Measurements from ENCODE around the gene DENND4B. TPM values are rescaled to one million over a fixed set of nuclear protein-coding genes. Genes with fewer than 3 reads are reported as not detected.
A peak's percentile ranks its signal among the peaks of the same experiment; 100 is the strongest.

The DENND4B gene
- total RNA-seq, 1 donor from 2014 or later, result 11.9 TPM

DNA sequence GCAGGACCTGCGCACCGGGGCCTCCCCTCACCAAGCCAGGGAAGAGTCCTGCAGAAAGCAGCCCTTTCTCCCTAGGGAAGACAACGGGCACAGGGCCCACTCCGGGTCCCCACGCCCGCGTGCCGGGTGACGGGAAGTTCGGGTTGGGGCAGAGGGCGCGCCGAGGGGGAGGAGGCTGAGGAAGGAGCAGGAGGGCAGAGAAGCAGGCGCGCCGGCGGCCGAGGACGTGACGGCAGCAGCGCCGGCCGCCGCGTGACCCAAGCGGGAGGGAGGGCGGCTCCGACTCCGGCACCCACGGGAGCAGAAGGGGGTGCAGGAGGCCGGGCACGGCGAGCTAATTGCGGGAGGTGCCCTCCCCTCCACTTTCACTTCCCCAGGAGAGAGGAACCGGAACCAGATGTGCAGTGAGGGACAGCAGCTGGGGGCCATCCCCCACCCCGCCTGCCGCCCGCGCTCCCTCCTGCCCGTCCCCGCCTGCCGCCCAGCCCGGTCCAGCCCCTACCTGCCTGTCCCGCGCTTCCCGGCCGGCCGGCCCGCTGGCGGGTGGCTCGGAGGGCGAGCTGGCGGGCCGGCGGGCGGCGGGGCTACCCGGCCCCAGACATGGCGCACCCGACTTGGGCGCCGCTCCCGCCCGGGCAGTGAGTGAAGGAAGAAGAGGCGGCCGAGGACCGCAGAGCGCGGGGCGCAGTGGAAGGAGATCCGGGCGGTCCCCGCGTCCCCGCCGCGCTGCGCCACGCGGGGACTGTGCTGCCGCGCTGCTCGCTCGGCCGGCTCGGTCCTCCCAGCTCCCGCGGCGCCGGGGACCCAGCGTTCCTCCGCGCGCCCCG lies 510 bp downstream of the DENND4B start:
- peak; percentile 66 for DNase-seq

DNA sequence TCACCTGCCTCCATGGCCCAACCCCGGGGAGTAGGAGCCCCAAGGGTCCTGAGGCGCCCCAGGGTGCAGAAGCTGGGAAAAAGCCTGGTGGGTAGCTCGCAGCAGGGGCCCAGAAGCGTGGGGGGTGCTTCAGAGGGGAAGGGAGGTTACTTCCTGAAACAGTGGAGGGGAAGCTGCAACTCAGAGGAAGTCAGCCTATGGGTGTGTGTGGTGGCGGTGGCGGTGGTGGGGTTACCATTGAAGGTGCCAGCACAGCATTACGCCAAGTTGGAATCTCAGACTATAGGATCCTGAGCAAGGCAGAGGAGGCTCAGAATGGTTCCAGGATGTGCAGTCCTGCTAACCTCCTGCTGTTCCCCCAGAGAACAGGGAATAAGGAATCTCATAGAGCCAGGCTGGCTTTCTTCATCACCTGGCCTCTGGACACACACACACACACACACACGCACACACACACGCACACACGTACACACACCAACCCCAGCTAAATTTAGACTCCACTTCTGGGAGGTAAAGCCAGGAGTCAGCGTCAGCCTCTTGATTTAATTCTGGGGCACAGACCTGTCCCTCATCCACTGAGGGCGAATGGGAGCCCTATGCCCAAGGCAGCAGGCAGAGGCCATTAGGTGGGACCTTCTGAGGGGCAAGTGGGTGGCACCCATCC lies 1.3 kb downstream of the DENND4B start:
- no peak for DNase-seq

DNA sequence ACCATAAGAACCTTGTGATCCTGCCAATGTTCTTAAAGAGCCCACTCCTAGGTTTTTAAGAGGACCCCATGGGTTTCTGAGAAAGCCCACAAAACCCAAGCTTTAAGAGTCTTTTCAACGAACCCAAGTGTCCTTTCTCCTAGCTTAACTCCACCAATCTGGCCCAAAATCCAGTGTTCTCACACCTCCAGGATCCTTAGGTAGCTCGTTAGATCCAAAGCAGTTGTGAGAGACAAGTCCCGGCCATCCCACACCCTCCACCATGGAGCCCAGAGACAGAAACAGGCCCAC lies 1.7 kb downstream of the DENND4B start:
- no peak for DNase-seq

DNA sequence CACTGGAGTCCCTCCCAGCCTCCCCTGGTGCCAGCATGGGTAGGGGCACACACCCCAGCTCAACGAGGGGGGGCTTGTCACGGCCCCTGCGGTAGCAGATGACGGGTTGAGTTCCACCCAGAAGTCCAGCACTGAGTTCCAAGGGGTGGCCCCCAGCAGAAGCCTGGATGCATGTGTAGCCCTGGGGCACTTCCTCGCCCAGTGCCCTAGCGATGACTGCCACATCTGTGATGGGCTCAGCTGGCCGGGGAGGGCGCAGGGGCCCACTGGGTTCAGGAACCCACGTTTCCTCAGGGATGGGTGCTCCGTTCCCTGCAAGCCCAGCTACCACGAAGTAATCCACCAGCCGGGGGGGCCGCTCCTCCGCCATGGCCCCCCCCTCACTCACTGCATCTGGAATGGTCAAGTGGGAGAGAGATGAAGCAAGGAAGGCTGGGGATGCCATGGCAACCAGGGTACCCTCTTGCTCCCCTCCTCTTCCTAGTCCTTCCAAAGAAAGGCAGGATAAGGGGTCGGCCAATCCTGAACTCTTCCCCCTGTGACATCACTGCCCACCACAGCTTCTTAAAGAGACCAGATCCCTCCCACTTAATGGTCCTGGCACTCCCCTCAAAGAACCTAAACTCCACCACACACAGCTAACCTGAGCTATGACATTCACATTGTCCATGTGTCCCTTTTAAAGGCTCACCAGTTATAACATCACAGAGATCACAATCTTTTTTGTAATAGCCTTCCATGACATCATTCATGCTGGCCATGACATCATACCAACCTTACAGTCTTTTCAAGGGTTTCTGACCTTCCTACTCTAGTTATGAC lies 2.3 kb downstream of the DENND4B start:
- DNase-seq, result no peak

- no peak for DNase-seq
Measured at GRCh38 chr1:153942766-153943549, 3.6 kb downstream of the DENND4B start.

DNA sequence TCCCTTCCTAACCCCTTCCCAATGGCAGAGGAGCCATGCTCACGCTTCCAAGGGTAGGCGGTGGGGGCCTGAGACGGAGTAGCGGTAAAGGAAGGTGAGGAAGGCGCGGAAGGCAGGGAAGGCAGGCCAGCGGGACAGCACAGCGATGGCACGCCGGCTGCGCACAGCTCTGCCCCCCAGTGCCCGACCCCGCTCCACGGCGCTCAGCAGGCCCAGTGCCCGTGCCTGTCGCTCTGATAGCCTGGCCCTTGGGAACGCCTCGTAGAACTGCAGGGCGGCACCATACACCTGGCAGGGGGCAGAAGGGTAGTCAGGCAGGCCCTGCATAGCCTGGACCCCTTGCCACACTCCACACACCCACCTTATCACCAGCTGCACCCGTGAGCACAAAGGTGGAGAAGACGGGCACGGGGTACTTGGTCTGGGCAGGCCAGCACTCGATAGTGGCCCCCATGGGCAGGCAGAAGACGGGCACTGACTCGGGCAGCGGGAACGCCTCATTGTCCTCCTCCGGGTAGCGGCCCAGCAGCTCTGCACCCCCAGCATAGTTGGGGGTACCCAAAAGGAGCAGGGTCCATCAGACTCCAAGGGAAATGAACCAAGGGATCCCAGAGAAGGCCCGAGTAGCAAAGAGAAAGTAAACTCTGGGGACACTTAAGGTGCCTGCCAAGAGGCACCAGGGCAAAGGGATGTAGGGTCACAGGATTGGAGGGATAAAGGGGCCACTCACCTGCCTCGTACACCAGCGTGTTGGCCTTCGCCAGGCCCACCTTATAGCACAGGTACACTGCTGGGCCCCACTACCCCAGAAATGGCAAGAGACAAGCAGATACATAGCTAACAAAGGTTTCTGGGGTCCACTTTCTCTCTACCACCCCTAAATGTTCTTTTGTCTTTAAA lies 4.4 kb downstream of the DENND4B start:
- no peak for DNase-seq

- DNase-seq, result no peak
Measured at GRCh38 chr1:153940756-153941155, 5.8 kb downstream of the DENND4B start.

DNA sequence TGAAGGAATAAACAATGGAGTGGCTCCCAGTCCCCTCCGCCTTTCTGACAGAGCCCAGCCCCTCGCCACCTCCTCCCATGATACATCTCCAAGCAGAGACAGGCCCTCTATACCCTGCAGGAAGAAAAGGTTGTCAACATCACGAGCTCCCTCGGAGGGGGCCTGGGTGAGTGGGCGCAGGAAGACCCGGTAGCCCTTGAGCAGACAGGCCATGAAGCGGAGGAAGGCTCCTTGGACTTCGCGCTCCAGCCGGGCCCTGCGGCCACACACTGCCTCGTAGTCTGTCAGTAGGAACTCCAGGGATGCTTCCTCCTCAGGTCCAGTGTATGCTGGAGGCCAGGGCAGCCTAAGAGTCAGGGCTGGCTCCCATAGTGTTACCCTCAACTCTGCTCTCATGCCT lies 7.0 kb downstream of the DENND4B start:
- DNase-seq, result no peak

- DNase-seq, result no peak
Measured at GRCh38 chr1:153938996-153939395, 7.5 kb downstream of the DENND4B start.

- no peak for DNase-seq
Measured at GRCh38 chr1:153937331-153937730, 9.2 kb downstream of the DENND4B start.

DNA sequence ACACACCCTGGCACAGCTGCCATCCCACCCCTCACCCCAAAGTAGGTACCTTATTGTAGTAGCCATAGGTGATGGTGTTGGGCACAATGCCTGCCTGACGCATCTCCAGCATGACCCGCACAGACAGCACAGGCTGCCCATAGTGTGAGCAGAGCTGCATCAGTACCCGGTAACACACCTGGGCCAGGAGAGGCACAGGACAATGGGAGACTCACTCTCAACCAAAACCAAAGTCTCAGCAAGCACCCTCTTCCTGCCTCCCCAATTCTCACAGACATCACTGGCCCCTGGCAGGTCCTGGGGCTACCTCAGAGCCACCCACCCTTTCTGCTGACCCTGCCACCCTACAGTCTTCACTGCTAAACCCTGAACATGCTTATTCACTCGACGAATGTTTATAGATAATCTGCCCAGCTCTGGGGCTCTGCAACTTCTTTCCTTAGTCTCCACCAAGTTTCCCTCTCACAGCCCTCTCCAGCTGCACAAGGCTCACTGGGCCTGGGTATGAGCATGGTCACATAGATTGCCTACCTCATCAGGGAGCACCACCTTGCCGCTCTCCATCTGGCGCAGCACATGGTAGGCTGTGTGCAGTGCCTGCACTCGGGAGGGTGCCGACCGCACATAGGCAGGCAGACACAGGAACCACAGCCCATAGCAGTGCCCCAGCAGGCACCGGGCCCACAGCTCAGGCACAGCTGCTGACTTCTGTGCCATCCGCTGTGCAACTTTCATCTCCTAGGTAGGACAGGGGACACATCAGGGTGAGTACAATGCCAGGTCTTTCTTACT lies 10.3 kb downstream of the DENND4B start:
- DNase-seq, result no peak

DNA sequence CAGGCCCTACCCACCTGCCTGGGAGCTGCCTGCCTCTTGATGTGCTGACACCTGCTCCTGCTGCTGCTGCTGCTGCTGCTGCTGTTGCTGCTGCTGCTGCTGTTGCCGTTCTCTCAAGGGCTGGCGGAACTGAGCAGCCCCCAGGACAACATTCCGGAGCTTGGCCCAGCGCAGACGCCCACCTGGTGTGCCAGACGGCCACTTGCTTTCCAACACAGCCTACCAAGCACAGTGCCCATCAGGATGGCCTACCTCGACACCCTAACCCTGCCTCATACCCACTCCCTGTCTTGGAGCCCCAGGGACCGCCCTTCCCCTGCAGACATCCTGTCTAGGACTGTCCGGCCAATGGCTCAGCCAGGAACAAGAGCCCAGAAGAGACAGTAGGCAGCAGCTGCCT lies 11.8 kb downstream of the DENND4B start:
- no peak for DNase-seq

DNA sequence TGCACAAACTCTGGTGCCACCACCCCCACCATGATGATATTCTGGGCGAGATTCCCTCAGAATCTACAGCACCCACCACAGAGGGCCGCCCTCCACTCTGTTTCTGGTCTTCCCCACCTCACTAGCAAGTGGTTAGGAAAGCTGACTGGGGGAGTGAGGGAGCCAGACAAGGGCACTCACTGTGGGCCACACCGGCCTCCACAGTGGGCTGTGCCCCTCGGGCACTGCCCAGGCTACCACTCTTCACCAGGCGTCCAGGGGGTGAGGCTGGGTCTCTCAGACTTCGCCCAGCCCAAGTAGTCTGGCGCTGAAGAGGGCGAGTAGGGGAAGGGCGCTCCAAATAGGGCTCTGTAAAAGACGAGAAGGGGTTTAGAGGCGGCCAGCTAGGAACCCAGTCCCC lies 12.6 kb downstream of the DENND4B start:
- DNase-seq, result no peak

GRCh38 chr1:153933430-153933829 lies 13.1 kb downstream of the DENND4B start:
- DNase-seq, result no peak

DNA sequence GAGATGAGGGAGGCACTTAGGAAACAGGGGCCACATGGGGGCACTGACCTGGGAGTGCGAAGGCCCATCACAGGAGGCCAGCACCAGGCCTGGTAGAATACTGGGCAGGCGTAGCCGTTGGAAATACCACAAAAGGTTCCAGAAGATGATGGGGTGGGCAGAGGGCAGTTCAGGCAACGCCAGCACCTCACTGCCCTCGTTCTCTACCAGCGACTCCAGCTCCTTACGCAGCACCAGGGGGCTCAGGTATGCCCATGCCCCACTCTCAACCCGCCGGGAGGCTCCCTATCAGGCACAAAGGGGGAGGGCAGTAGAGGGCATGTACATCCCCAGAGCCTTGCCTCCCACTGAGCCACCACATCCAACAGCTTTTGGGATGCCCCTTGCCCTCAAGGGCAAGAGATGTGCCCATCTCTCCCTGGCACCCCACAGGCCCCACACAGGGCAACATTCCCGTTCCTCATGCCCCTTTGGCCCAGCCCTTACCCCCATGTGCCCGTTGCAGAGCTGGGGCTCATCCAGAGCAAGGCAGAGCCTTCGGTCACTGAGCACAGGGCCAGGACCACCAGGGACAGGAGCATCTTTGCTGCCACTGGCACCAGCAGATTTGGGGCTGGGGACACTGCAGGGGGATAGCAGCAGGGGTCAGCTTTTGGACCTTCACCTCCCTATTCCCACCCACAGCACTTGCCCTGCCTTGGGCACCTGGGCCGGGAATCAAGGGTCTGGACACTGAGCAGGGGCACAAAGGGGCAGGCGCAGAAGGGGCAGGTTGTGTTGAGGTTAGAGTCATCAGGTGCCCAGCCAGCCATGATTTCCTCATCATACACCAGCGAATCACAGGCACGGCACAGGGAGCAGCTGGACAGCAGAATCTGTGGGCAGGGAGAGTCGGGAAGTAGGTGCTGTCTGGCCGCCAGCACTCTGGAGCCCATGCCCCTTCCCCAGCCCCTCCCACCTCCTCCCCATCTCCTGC lies 14.1 kb downstream of the DENND4B start:
- DNase-seq, result no peak

DNA sequence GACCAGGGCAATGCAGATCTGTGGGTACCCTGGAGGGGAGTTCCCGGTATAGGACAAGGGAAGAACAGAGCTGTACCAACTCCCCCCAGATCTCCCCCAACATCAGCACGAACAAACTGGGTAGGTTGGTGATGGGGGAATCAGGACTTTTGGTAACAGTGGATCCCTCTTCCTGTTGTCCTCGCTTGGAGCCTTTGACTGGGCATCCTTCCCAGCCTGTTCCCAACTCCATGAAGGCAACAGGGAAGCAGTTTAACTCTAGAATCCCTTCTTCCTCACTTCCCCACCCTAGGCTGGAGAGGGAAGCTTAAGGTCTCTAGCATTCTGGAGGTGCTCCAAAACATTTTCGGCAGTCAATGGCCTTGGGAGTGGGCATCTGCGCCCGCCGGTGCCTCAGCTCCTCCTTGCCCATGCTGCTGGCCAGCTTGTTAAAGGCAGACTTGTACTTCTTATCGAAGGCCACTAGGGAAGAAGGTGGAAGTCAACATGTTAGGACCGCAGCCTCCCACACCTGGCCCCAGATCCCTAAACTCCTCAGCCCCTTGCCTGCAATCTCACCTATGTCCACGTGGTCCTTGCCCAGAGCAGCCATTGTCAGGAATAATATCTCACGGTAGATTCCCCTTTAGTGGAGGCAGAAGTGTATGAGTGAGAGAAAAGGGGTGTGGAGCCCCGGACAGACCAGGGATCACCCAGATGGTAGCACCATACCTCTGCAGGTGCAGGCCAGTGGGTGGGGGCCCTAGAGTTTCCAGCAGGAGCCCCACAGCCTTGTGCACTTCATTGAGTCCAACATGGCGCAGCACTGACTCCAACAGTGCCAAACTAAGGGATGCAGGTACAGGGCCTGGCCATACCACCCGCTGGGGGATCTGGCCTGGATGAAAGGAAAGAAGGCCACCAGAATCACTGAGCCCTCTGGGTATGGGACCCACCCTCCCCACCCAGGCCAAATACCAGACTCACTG lies 16.3 kb downstream of the DENND4B start:
- DNase-seq, result no peak

DNA sequence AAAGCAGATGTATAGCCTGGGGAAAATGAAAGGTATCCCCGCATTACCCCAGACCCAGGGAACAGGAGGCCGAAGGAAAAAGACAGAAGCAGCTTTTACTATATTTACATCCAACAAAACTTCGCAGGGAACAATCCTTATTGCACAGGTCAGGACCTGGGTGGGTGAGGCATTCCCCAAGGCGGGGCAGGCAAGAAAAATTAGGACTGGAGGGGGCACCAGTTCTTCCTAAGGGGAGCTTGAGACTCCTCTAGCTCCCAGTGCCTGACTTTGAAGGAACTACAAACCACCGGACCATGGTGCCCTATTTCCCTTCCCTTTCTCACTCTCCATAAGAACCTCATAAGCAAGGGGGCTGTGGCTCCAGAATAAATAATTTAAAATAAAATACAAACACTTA lies 17.1 kb downstream of the DENND4B start:
- no peak for DNase-seq

DNA sequence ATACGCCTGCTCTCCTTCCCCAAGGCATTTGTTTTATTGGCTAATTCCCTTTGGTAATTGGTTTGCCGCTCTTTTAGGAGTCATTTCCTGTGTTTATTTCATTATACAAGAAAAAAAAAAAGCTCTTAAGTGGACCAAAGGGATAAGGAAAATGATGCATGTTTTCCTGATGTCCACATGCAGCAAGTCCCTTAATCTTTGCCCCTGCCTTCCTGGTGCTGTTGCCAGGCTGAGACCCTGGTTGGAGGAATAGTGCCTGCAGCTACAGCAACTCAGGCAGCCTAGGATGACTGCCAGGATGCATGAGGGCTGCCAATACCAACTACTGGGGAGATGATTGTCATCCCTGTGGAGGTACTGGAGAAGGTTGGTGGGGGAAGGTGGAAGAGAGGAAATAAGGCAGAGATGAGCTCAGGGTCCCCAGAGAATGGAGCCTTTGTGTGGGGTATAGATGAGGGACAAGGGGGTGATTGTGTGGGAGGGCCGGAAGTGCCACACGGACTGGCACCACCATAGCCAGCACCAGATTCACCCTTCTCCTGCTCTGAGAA lies 17.7 kb downstream of the DENND4B start:
- peak; percentile 44 for DNase-seq
